A549 (cell line): ENCODE data around the gene MIER1. TPM values are rescaled to one million over a fixed set of nuclear protein-coding genes. Genes with fewer than 3 reads are reported as not detected.

Source experiments
- ATAC-seq, 2 experiments: fragments of 200-7000 bp in 1 of 2; fragments of >200 bp in 1 of 2; cut with Nextera tagmentation in 1 of 2; cut with Tn5 transposase in 1 of 2; 3 replicates each; pipeline versions ENCODE4 v1.8.0 to v1.9.1; 2018 to 2020; ENCODE audit warnings: mild to moderate bottlenecking in 1 of 2, moderate library complexity in 1 of 2
- CTCF ChIA-PET: fragments of 300-600 bp; sonication (Branson Sonifier 250); formaldehyde crosslinking; extraction: SDS; loops from one replicate; lab custom pipeline; 2021; ENCODE audit warnings: antibody characterized with exemption, inconsistent platforms; lab: Yijun Ruan, JAX
- POLR2A ChIA-PET: fragments of 350-600 bp; formaldehyde crosslinking; extraction: SDS; loops from one replicate; lab custom pipeline; 2021; ENCODE audit warnings: antibody characterized with exemption, inconsistent platforms; lab: Yijun Ruan, JAX
- DNase-seq, 2 experiments: peaks; one replicate each; pipeline versions ENCODE4 v3.0.0 to v3.0.0-alpha.2; 2011 to 2016; ENCODE audit warnings: low read depth in 1 of 2, low spot score in 1 of 2
- FAIRE-seq: peaks from 2 replicates; lab custom pipeline; 2011; peaks lifted over from hg19 to GRCh38; lab: Jason Lieb, UNC
- H3K27ac ChIP-seq, 2 experiments: fragments of >200 bp; sonication (Bioruptor Twin); formaldehyde crosslinking; 3 replicates each; pipeline ENCODE4 v1.5.1; 2016 to 2017
- H3K4me1 ChIP-seq: fragments of >200 bp; sonication (Bioruptor Twin); formaldehyde crosslinking; 3 replicates; pipeline ENCODE4 v1.6.1; 2016
- H3K4me2 ChIP-seq: fragments of >200 bp; sonication (Bioruptor Twin); formaldehyde crosslinking; 3 replicates; pipeline ENCODE4 v1.6.1; 2016
- H3K4me3 ChIP-seq: fragments of >200 bp; sonication (Bioruptor Twin); formaldehyde crosslinking; 3 replicates; pipeline ENCODE4 v1.5.1; 2016
- H3K9me3 ChIP-seq: fragments of >200 bp; sonication (Bioruptor Twin); formaldehyde crosslinking; 3 replicates; pipeline ENCODE4 v1.6.1; 2016
- BHLHE40 ChIP-seq: IDR thresholded peaks from 2 replicates; pipeline ENCODE4 v1.6.1; 2012; ENCODE audit warnings: low read depth, low read length, inconsistent platforms
- CBX2 ChIP-seq: fragments of 200-600 bp; sonication (generic); IDR thresholded peaks from 2 replicates; pipeline ENCODE4 v1.6.1; 2016; ENCODE audit warnings: low read depth, mild to moderate bottlenecking, borderline replicate concordance
- CHD4 ChIP-seq: fragments of 200-600 bp; sonication (generic); IDR thresholded peaks from 2 replicates; pipeline ENCODE4 v1.6.1; 2016; ENCODE audit warnings: antibody characterized with exemption, mild to moderate bottlenecking, borderline replicate concordance
- EHF ChIP-seq: fragments of 250-450 bp; sonication (Bioruptor Pico); IDR thresholded peaks from 2 replicates; pipeline ENCODE4 v1.5.0; 2020; ENCODE audit warnings: mild to moderate bottlenecking
- ESRRA ChIP-seq: fragments of 150-350 bp; IDR thresholded peaks from 2 replicates; pipeline ENCODE4 v1.6.1; 2014; ENCODE audit warnings: mild to moderate bottlenecking, low read length, borderline replicate concordance
- FOSL2 ChIP-seq, 2 experiments: fragments of 450-650 bp in 1 of 2; fragments of >200 bp in 1 of 2; sonication (Bioruptor Twin) in 1 of 2; formaldehyde crosslinking; IDR thresholded peaks; 2 replicates each; pipeline versions ENCODE4 v1.5.0 to v1.6.1; 2016 to 2020; ENCODE audit warnings: mild to moderate bottlenecking in 1 of 2, moderate library complexity in 1 of 2
- FOXS1 ChIP-seq: fragments of 250-450 bp; sonication (Bioruptor Pico); IDR thresholded peaks from 2 replicates; pipeline ENCODE4 v1.5.0; 2020; ENCODE audit warnings: mild to moderate bottlenecking, moderate library complexity
- KDM5A ChIP-seq: fragments of 200-600 bp; sonication (generic); IDR thresholded peaks from 2 replicates; pipeline ENCODE4 v1.6.1; 2016; ENCODE audit warnings: antibody characterized with exemption, mild to moderate bottlenecking
- MAZ ChIP-seq: fragments of 150-350 bp; IDR thresholded peaks from 2 replicates; pipeline ENCODE4 v1.6.1; 2014; ENCODE audit warnings: antibody characterized with exemption, low read depth, low read length, borderline replicate concordance
- MYC ChIP-seq: IDR thresholded peaks from 2 replicates; pipeline ENCODE4 v1.6.1; 2012; ENCODE audit warnings: mild to moderate bottlenecking, inconsistent platforms, low read length, improper control_type of control experiment, borderline replicate concordance
- NFE2L2 ChIP-seq: fragments of 150-350 bp; conservative IDR thresholded peaks from 2 replicates; pipeline ENCODE4 v1.6.1; 2014; ENCODE audit warnings: low read length
- RAD21 ChIP-seq, 2 experiments: fragments of >200 bp in 1 of 2; sonication (Bioruptor Twin) in 1 of 2; formaldehyde crosslinking in 1 of 2; IDR thresholded peaks in 1 of 2; conservative IDR thresholded peaks in 1 of 2; 2 replicates in 1 of 2; 3 replicates in 1 of 2; pipeline ENCODE4 v1.6.1; 2012 to 2018; ENCODE audit warnings: inconsistent platforms in 1 of 2
- RCOR1 ChIP-seq: fragments of 150-350 bp; IDR thresholded peaks from 2 replicates; pipeline ENCODE4 v1.6.1; 2014; ENCODE audit warnings: antibody characterized with exemption, low read length, low read depth
- RFX5 ChIP-seq: fragments of 450-650 bp; IDR thresholded peaks from 2 replicates; pipeline ENCODE4 v1.7.1; 2014; ENCODE audit warnings: antibody characterized with exemption, mild to moderate bottlenecking, moderate library complexity
- RNF2 ChIP-seq: fragments of 200-600 bp; sonication (generic); IDR thresholded peaks from 2 replicates; pipeline ENCODE4 v1.6.1; 2016; ENCODE audit warnings: low read depth, mild to moderate bottlenecking, antibody characterized with exemption, moderate library complexity, borderline replicate concordance
- SREBF2 ChIP-seq: fragments of 450-650 bp; IDR thresholded peaks from 2 replicates; pipeline ENCODE4 v1.6.1; 2014; ENCODE audit warnings: mild to moderate bottlenecking, moderate library complexity
- WGBS: methylation state at CpG from one replicate; pipeline ENCODE4 v1.1.6; 2017; ENCODE audit errors: missing lambda C conversion rate; 5-methylcytosine and 5-hydroxymethylcytosine counted together
- polyA plus RNA-seq, 4 experiments: library from polyadenylated mRNA; depleted of rRNA in 3 of 4; stranded (reverse); fragments of >200 nt; fragmentation: RNase III in 1 of 4; extraction: RNeasy Plus Mini Kit Qiagen cat#74134 plus additional on column Dnase treatment in 1 of 4; gene quantifications; 2 replicates in 3 of 4; 3 replicates in 1 of 4; pipeline ENCODE4 v1.2.3, GENCODE V29; 2011 to 2017
- TF ChIP-seq, protein P1 (sequence below): fragments of 450-650 bp; IDR thresholded peaks from 2 replicates; pipeline ENCODE4 v1.6.1; 2014; ENCODE audit warnings: antibody characterized with exemption
- TF ChIP-seq, protein P2 (sequence below): fragments of >200 bp; sonication (Bioruptor Twin); formaldehyde crosslinking; IDR thresholded peaks from 3 replicates; pipeline ENCODE4 v1.6.1; 2016

The MIER1 gene
- polyA plus RNA-seq, 2 of the 4 experiments (the other 2 are of a cell fraction): 11.9 to 22.6 TPM

DNA sequence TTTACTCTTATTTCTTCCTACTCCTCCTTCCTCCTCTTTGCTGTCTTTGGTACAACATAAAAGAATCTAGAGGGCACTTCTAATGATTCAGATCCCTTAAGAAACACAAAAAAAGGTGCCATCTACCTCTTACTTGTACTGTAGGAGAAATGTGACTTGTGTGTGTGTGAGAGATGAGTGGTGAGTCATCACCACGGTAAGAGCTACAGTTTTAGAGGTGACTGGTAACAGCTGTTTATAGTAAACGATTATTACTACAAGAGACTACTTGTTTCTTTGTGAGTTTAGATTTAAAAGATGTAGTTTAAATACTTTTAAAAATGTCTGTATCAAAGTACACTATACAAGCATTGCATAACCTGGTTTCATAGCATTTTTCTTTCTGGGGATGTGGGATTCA, 88.8 kb downstream of the MIER1 start:
- 23% methylated on average over 2 of the region's 2 CpGs for WGBS
- Histone ChIP-seq H3K27ac (no peak overlapping the region), H3K4me3 (no peak overlapping the region), H3K9me3 (no peaks in the 10 kb centered on the region), H3K4me1 (peaks cover 7% of the 10 kb centered on the region), H3K4me2 (no peak overlapping the region; the same call in 2 of the 3 replicates)
- no peak for ATAC-seq
- no peak for FAIRE-seq
- DNase-seq: peak in 1 of 2 experiments; percentile 3
- TF ChIP-seq FOSL2 (IDR thresholded peaks at IDR 0.05) (no peak), FOSL2 (CRISPR knock-in tag; IDR thresholded peaks at IDR 0.05) (peak; percentile 75), CBX2 (no peak), RAD21 (conservative IDR thresholded peaks at IDR 0.05 in 1 of 2, IDR thresholded peaks at IDR 0.05 in 1 of 2) (no peak), RCOR1 (no peak)
- ChIA-PET CTCF (interaction anchor here (1.0 to 1.3 kb wide), 3 partner anchors 11 to 136 kb away, joined by 3 to 4 read pairs (median 3); no protein-coding TSS in a partner anchor), POLR2A (no interaction called here)

DNA sequence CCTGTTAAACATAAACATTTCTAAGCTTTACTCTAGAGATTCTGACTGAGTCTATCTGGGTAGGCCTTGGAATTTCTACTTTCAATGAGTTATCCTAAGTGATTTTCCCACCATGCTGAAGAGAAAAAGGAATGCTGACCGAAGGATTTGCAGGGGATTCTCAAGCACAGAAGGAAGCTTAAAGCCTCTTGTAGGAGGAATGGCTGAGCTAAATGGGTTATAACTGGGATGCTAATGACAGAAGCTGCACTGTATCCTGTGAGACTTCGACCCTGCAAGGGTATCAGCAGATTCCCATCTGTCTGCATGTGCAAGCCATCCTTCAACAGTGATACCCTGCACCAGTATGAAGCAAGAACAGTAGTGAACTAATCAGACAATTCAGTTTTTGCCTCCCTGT, 93.8 kb downstream of the MIER1 start:
- DNase-seq (no peak), ATAC-seq (no peak), FAIRE-seq (no peak)
- 77% methylated on average over 2 of the region's 2 CpGs for WGBS
- CTCF ChIA-PET: interaction anchor here (1.0 kb wide), 1 partner anchor 100 kb away, joined by 3 read pairs; no protein-coding TSS in a partner anchor
- TF ChIP-seq FOXS1 (CRISPR knock-in tag) (no peak), FOSL2 (IDR thresholded peaks at IDR 0.05) (no peak), FOSL2 (CRISPR knock-in tag; IDR thresholded peaks at IDR 0.05) (no peak), CBX2 (no peak), BHLHE40 (no peak), SREBF2 (no peak), MAZ (no peak), CHD4 (no peak), MYC (no peak), KDM5A (no peak), RFX5 (no peak), RNF2 (no peak), EHF (CRISPR knock-in tag) (no peak)
- TF ChIP-seq, protein P1, sequence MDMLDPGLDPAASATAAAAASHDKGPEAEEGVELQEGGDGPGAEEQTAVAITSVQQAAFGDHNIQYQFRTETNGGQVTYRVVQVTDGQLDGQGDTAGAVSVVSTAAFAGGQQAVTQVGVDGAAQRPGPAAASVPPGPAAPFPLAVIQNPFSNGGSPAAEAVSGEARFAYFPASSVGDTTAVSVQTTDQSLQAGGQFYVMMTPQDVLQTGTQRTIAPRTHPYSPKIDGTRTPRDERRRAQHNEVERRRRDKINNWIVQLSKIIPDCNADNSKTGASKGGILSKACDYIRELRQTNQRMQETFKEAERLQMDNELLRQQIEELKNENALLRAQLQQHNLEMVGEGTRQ: no peak
- H3K4me3 ChIP-seq: no peak overlapping the region
- H3K4me2 ChIP-seq: no peak overlapping the region
- H3K9me3 ChIP-seq: no peaks in the 10 kb centered on the region
- H3K27ac ChIP-seq: no peak overlapping the region
- POLR2A ChIA-PET: no interaction called here
- peaks cover 5% of the 10 kb centered on the region for H3K4me1 ChIP-seq

DNA sequence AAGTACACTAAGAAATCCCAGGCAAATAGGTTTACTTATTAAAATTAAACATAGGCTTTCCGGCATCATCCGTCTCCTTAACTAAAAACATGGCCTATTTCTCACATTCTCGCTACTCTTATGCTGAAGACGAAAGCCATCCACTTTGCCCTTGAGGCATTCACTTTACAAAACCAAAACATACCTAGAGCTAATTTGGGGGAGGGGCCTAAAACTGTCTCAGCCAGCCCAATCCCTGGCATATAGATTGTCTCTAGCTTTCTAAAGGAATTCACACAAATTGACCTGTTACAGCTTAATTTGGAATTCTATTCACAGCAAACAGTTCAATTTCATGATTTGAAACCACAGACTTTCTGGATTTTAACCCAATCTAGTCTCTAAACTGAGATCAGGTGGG, 94.3 kb downstream of the MIER1 start:
- Histone ChIP-seq H3K4me1 (no peaks in the 10 kb centered on the region; the same call in 2 of the 3 replicates), H3K4me3 (no peak overlapping the region), H3K9me3 (no peaks in the 10 kb centered on the region), H3K27ac (no peak overlapping the region), H3K4me2 (no peak overlapping the region)
- FAIRE-seq: no peak
- ChIA-PET CTCF (interaction anchor here (1.0 to 1.1 kb wide), 2 partner anchors 23 to 100 kb away, joined by 3 to 4 read pairs; no protein-coding TSS in a partner anchor), POLR2A (no interaction called here)
- DNase-seq: no peak
- ATAC-seq: no peak
- TF ChIP-seq, protein P1: no peak
- TF ChIP-seq ESRRA (no peak), NFE2L2 (no peak)
- TF ChIP-seq, protein P2, sequence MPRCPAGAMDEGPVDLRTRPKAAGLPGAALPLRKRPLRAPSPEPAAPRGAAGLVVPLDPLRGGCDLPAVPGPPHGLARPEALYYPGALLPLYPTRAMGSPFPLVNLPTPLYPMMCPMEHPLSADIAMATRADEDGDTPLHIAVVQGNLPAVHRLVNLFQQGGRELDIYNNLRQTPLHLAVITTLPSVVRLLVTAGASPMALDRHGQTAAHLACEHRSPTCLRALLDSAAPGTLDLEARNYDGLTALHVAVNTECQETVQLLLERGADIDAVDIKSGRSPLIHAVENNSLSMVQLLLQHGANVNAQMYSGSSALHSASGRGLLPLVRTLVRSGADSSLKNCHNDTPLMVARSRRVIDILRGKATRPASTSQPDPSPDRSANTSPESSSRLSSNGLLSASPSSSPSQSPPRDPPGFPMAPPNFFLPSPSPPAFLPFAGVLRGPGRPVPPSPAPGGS: no peak
- 96% methylated on average over 4 of the region's 4 CpGs for WGBS
